Ascending aorta (tissue), 2 donors: ENCODE data around the gene FLNB. TPM values are rescaled to one million over a fixed set of nuclear protein-coding genes. Genes with fewer than 3 reads are reported as not detected.

Experiments used
- DNase-seq, 2 donors: peaks; one replicate each; pipeline ENCODE4 v3.0.0-alpha.2; 2019; ENCODE audit warnings: low spot score in 2 of 2
- H3K27ac ChIP-seq, 2 donors: fragments of 200-600 bp; sonication (generic); one replicate each; pipeline ENCODE4 v1.5.1; 2016 to 2017; ENCODE audit warnings: mild to moderate bottlenecking in 1 of 2
- H3K27me3 ChIP-seq: fragments of 200-600 bp; sonication (generic); one replicate; pipeline ENCODE4 v1.5.1; 2017
- H3K36me3 ChIP-seq, 2 donors: fragments of 200-600 bp; sonication (generic); one replicate each; pipeline ENCODE4 v1.5.1; 2016
- H3K4me1 ChIP-seq, 2 donors: fragments of 200-600 bp; sonication (generic); one replicate each; pipeline ENCODE4 v1.5.1; 2016 to 2017; ENCODE audit warnings: mild to moderate bottlenecking in 1 of 2
- H3K4me3 ChIP-seq, 2 donors: fragments of 200-600 bp; sonication (generic); one replicate each; pipeline ENCODE4 v1.5.1; 2016 to 2017; ENCODE audit warnings: mild to moderate bottlenecking in 1 of 2
- H3K9me3 ChIP-seq, 2 donors: fragments of 200-600 bp; sonication (generic); one replicate each; pipeline ENCODE4 v1.5.1; 2016
- CTCF ChIP-seq, 3 experiments: fragments of 200-600 bp in 2 of 3; fragments of 450-650 bp in 1 of 3; sonication (generic) in 2 of 3; IDR thresholded peaks; one replicate each; pipeline ENCODE4 v1.5.1; 2016 to 2019; ENCODE audit warnings: antibody characterized with exemption in 3 of 3, mild to moderate bottlenecking in 1 of 3, moderate library complexity in 1 of 3
- intact Hi-C: fragments of 100-400 bp; cut with DNase I; formaldehyde crosslinking; loops from one replicate; pipeline ENCODE4 v1.15.1; 2023
- total RNA-seq: library from RNA; depleted of rRNA; stranded (reverse); fragments of >200 nt; gene quantifications from one replicate; pipeline ENCODE4 v1.1.0, GENCODE V29; 2016

Gene FLNB
- total RNA-seq, 1 donor from 2014 or later, result 144 TPM

- no peaks in the 10 kb centered on the region for H3K9me3 ChIP-seq
- no peak overlapping the region for H3K27ac ChIP-seq
- TF ChIP-seq CTCF (IDR thresholded peaks at IDR 0.05), result no peak
- H3K4me1 ChIP-seq, result peaks cover 3 to 17% of the 10 kb centered on the region in 2 donors
- H3K36me3 ChIP-seq, result peaks cover 3 to 4% of the 10 kb centered on the region in 2 donors
- H3K4me3 ChIP-seq, result no peak overlapping the region
- DNase-seq, result no peak
- intact Hi-C loops, result loop anchor here (5.0 to 10.0 kb wide), 2 partner anchors 236 to 951 kb away; partner anchors contain the start of gene APPL1
- no peaks in the 10 kb centered on the region for H3K27me3 ChIP-seq
Measured at GRCh38 chr3:58176185-58176530, 167.9 kb downstream of the FLNB start.

- H3K9me3 ChIP-seq, result no peaks in the 10 kb centered on the region
- intact Hi-C loops, result loop anchor here (5.0 to 10.0 kb wide), 2 partner anchors 235 to 952 kb away; partner anchors contain the start of gene APPL1
- DNase-seq, result no peak
- H3K4me3 ChIP-seq, result peak overlapping the region in 1 of 2 donors; percentile 62
- no peaks in the 10 kb centered on the region for H3K36me3 ChIP-seq
- H3K4me1 ChIP-seq, result peaks cover 3 to 17% of the 10 kb centered on the region in 2 donors
- H3K27me3 ChIP-seq, result no peaks in the 10 kb centered on the region
- TF ChIP-seq CTCF (IDR thresholded peaks at IDR 0.05), result no peak
- no peak overlapping the region for H3K27ac ChIP-seq
Measured at GRCh38 chr3:58176827-58177489, 168.7 kb downstream of the FLNB start.

GRCh38 chr3:58177747-58178527, 169.7 kb downstream of the FLNB start:
- Histone ChIP-seq H3K4me3 (peak overlapping the region; percentile 57 to 62), H3K4me1 (peaks cover 3 to 17% of the 10 kb centered on the region in 2 donors), H3K27ac (no peak overlapping the region), H3K36me3 (no peaks in the 10 kb centered on the region), H3K9me3 (no peaks in the 10 kb centered on the region), H3K27me3 (no peaks in the 10 kb centered on the region)
- peak; percentile 51 to 94 for DNase-seq
- peak; percentile 93 to 95 (median 93) for TF ChIP-seq CTCF (IDR thresholded peaks at IDR 0.05)
- intact Hi-C loops, result loop anchor here (2.0 to 10.0 kb wide), 3 partner anchors 39 to 953 kb away; partner anchors contain the start of gene APPL1

GRCh38 chr3:58178528-58179234, 170.5 kb downstream of the FLNB start:
- H3K36me3 ChIP-seq, result no peaks in the 10 kb centered on the region
- DNase-seq, result no peak
- peaks cover 3 to 17% of the 10 kb centered on the region in 2 donors for H3K4me1 ChIP-seq
- H3K27me3 ChIP-seq, result no peaks in the 10 kb centered on the region
- H3K4me3 ChIP-seq, result peak overlapping the region in 1 of 2 donors; percentile 62
- intact Hi-C loops, result loop anchor here (2.0 to 10.0 kb wide), 3 partner anchors 38 to 954 kb away; partner anchors contain the start of gene APPL1
- no peak for TF ChIP-seq CTCF (IDR thresholded peaks at IDR 0.05)
- H3K27ac ChIP-seq, result no peak overlapping the region
- H3K9me3 ChIP-seq, result no peaks in the 10 kb centered on the region

GRCh38 chr3:58179235-58180098, 171.2 kb downstream of the FLNB start:
- no peak for TF ChIP-seq CTCF (IDR thresholded peaks at IDR 0.05)
- no peaks in the 10 kb centered on the region for H3K27me3 ChIP-seq
- no peak overlapping the region for H3K4me3 ChIP-seq
- no peaks in the 10 kb centered on the region for H3K9me3 ChIP-seq
- no peak overlapping the region for H3K27ac ChIP-seq
- H3K36me3 ChIP-seq, result no peaks in the 10 kb centered on the region
- DNase-seq, result no peak
- intact Hi-C loops, result loop anchor here (2.0 to 10.0 kb wide), 3 partner anchors 37 to 955 kb away; partner anchors contain the start of gene APPL1
- peaks cover 3 to 17% of the 10 kb centered on the region in 2 donors for H3K4me1 ChIP-seq
